Measurements from ENCODE around the gene KIF3A. TPM values are rescaled to one million over a fixed set of nuclear protein-coding genes. Genes with fewer than 3 reads are reported as not detected.

The KIF3A gene
- total and polyA plus RNA-seq, 2 of the 8 experiments (the other 6 are each of a cell fraction or from before 2014, with no cell fraction given), result 3.1 to 13.1 TPM

DNA sequence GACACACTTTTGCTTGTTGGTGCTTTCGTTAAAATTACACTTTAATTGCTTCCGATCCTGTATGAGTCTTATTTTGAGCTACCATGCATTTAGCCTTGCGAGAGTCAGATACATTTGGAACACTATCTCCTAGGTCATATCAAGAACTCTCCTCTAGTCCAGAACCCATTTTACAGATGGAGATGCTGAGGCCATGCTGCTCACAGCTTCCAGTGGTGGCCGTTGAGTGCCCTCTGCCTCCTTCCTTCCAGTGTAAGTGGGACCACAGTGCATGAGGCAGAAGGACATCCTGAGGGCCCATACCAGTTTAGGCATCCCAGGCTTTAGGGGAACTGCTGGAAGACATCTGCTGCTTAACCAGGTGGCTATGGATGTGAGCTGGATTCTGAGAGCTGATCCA is 16.8 kb upstream of the KIF3A start:
- ChIA-PET CTCF (ENCODE audit: partially characterized antibody) (interaction anchor here (0.6 to 18.2 kb wide), 24 partner anchors 10 to 227 kb away, joined by 3 to 322 read pairs (median 5); partner anchors contain the start of genes KIF3A, SEPTIN8 and SHROOM1), POLR2A (ENCODE audit: partially characterized antibody) (no interaction called here)
- Histone ChIP-seq H3K9me3 (ENCODE audit: insufficient read depth in 2 of 2, low read depth in 1 of 2, low read length in 1 of 2) (no peaks in the 10 kb centered on the region), H3K36me3 (ENCODE audit: control insufficient read depth in 2 of 4, insufficient read depth in 4 of 4, low read length in 3 of 4) (no peaks in the 10 kb centered on the region), H4K91ac (replicated peaks; ENCODE audit: insufficient read length, low read length) (no peak overlapping the region), H3K79me2 (ENCODE audit: control insufficient read depth in 1 of 2, insufficient read depth in 2 of 2, low read length in 2 of 2) (no peaks in the 10 kb centered on the region), H4K8ac (ENCODE audit: extremely low read depth, insufficient read depth, low read length) (no peak overlapping the region), H3K27me3 (replicated peaks in 1 of 4; ENCODE audit: control insufficient read depth in 3 of 4, extremely low read depth in 1 of 4, insufficient read depth in 3 of 4, low read length in 3 of 4) (peaks cover 3 to 12% (median 8%) of the 10 kb centered on the region in 4 experiments), H3K27ac (ENCODE audit: low read depth, low read length) (no peak overlapping the region), H3K9ac (replicated peaks in 1 of 4; ENCODE audit: extremely low read depth in 1 of 4, low read depth in 3 of 4, low read length in 3 of 4) (no peak overlapping the region), H3K4ac (replicated peaks; ENCODE audit: insufficient read length, low read depth, low read length) (no peak overlapping the region), H3K23me2 (ENCODE audit: low read depth, low read length) (no peaks in the 10 kb centered on the region), H3K56ac (replicated peaks; ENCODE audit: insufficient read length, low read depth, low read length) (no peak overlapping the region), H3K23ac (ENCODE audit: insufficient read length) (no peak overlapping the region), H4K5ac (ENCODE audit: insufficient read length, low read depth, low read length) (no peak overlapping the region), H2BK15ac (ENCODE audit: low read length) (no peak overlapping the region), H2BK20ac (ENCODE audit: low read length) (0 out of 2 replicates have a peak overlapping the region, but pooled peaks have one; percentile 57), H3K14ac (ENCODE audit: insufficient read length) (no peak overlapping the region), H3K79me1 (ENCODE audit: low read depth, low read length) (no peaks in the 10 kb centered on the region), H2BK5ac (ENCODE audit: low read depth, low read length) (no peak overlapping the region), H3K18ac (ENCODE audit: extremely low read depth, low read length) (no peak overlapping the region), H2AK5ac (ENCODE audit: low read depth, low read length) (no peak overlapping the region), H3K4me1 (replicated peaks in 1 of 4; ENCODE audit: control insufficient read depth in 3 of 4, insufficient read depth in 4 of 4, low read length in 3 of 4) (peaks cover 0 to 6% (median 3%) of the 10 kb centered on the region in 4 experiments; a peak in 3 of 7 replicates), H2AFZ (ENCODE audit: low read length) (no peak overlapping the region), H3K4me3 (ENCODE audit: extremely low read depth in 1 of 4, insufficient read depth in 2 of 4, low read depth in 3 of 4, low read length in 4 of 4) (no peak overlapping the region), H2BK12ac (ENCODE audit: low read depth, low read length) (no peak overlapping the region), H4K20me1 (replicated peaks in 1 of 2; ENCODE audit: control insufficient read depth in 1 of 2, insufficient read depth in 2 of 2, low read length in 2 of 2) (peaks cover 0 to 2% of the 10 kb centered on the region in 2 experiments), H2BK120ac (replicated peaks; ENCODE audit: low read depth, low read length) (no peak overlapping the region), H3K4me2 (ENCODE audit: insufficient read depth in 1 of 2, low read depth in 2 of 2, low read length in 2 of 2) (no peak overlapping the region)
- DNase-seq (ENCODE audit: low read depth in 1 of 2, low spot score in 2 of 2) (peak in 1 of 2 experiments; percentile 35), FAIRE-seq (no peak)
- TF ChIP-seq CHD2 (IDR thresholded peaks at IDR 0.05; ENCODE audit: low read length) (no peak), KDM1A (IDR thresholded peaks at IDR 0.05; ENCODE audit: borderline replicate concordance, low read length) (peak; percentile 24; the same call in 1 of the 2 replicates)
- WGBS, 2 experiments (ENCODE audit: extremely low coverage in 1 of 2, insufficient coverage in 1 of 2, insufficient read length in 1 of 2, insufficient replicate concordance in 2 of 2, low coverage in 1 of 2, low lambda C conversion rate in 2 of 2, missing lambda C conversion rate in 1 of 2), result 88% methylated on average over 4 of the region's 4 CpGs; no CpG with 5 or more reads in 1 of the 2 experiments
